Measurements from ENCODE around the gene UBR1.

GRCh38 chr15:42964476-42964875 is 141.4 kb downstream of the UBR1 start:
- TF ChIP-seq CTCF (conservative IDR thresholded peaks at IDR 0.05; ENCODE audit: low read length) (no peak), EZH2phosphoT487 (IDR thresholded peaks at IDR 0.05; ENCODE audit: borderline replicate concordance, low read depth, low read length) (no peak)

Data from OCI-LY7 (cell line).